HTERT RPE-1 (cell line): ENCODE measurements around the gene POU6F2.

Source experiments
- in situ Hi-C: fragments of 300-500 bp; cut with MboI; formaldehyde crosslinking; loops from 4 replicates; pipeline ENCODE4 v1.14.3; 2020; ENCODE audit warnings: low sequenced_read_pairs

The POU6F2 gene

DNA sequence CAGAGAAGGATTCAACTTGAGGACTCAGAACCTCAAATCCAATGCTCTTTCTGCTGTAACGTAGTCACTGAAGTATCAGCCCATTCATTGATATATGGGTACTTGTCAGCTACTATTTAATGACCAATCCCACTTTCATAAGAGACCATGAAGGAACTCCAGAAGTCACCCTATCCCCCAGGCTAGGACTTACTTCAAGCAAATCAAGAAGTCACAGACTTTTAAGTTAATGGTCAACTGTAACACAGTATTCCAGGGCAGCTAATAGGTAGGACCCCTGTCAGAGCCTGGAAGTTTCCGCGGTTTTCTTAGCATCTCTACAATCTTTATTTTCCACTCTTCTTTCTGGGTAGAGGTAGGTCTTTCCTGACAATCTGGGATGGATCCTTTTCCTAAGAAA lies 269.9 kb downstream of the POU6F2 start:
- in situ Hi-C loops: no loop called here

DNA sequence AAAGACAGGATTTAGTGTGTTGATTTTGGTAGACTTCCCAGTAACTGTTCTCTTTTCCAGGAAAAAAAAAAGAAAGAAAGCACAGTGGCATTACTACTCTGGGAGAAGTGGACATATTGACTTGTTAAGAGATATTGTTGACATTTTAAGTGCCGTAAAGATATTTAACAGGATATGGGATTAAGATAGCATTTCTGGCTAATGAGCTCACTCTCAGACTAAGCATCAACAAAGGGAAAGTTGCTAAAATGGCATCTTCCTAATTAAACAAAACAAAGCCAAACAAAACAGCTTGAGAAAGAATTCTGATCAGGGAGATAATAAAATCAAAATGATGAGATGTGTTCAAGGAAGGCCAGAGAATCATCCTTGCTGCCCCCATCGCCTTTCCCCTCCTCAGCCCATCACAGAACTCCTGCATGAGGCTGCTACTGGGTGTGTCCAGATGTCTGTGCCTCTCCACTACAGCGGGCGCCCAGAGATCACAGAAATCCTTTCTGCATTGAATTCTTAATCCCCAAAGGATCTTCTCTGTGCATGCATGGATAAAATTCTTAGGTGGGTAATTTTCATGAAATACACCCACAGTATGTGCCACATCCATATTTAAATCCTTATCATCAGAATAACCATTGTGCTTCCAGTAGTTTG lies 270.5 kb downstream of the POU6F2 start:
- in situ Hi-C loops: no loop called here

DNA sequence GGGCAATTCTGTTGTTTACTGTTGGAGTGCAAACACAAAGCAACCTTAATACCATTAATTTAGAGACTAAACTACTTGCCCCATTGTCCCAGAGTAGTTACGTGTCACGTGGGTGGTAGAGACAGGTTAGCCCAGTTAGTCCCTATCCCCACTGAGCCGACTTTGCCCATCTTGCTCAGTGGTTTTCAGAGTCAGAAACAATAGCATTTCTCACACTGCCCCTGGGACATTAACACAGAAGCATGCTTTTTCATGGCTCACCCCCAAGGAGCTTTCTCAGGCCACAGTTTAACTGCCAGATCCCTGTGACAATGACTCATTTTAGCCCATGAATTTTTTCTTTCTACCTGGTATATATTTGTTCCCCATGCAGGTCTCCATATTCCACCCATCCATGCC lies 271.0 kb downstream of the POU6F2 start:
- in situ Hi-C loops: no loop called here

DNA sequence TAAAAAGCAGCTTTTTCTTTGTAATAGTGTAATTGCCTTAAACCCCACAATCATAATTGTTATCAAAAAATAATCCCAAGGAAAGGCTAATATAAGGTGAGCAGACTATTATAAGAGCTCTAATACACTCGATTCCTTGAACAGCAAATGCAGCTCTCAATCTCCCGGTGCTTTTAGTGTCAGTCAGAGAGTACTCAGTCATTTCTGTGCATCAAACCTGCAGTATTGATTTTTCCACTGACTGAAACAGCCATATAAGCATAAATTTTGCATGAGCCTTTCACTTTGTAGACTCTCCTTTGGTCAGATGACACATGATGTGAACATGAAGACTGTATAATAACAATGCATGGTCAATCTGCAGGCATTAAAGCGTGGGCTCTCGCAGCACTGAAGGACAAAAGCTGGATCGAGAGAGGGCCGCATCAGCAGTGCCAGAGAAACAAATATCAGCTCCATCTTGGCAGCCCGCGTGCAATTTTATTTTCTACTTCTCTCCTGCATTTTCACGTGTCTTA lies 272.0 kb downstream of the POU6F2 start:
- in situ Hi-C loops: no loop called here

DNA sequence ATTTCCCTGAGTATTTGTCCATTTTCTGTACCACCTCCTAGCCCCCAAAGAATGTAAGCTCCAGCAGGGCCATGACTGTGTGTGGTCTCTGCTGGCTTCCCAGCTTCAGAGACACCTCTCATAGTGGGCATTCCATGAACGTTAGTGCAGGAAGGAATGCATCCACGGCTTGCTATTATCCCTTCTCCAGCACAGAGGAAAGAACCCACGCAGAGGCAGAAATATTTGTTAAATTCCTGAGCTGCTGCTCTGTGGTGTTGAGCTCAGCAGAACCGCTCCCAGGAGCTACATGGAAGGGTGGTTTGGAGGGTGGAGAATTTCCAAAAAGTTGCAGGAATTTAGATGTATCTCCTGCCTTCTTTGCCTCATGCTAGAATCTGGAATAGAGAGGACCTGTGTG lies 275.2 kb downstream of the POU6F2 start:
- in situ Hi-C loops: no loop called here

DNA sequence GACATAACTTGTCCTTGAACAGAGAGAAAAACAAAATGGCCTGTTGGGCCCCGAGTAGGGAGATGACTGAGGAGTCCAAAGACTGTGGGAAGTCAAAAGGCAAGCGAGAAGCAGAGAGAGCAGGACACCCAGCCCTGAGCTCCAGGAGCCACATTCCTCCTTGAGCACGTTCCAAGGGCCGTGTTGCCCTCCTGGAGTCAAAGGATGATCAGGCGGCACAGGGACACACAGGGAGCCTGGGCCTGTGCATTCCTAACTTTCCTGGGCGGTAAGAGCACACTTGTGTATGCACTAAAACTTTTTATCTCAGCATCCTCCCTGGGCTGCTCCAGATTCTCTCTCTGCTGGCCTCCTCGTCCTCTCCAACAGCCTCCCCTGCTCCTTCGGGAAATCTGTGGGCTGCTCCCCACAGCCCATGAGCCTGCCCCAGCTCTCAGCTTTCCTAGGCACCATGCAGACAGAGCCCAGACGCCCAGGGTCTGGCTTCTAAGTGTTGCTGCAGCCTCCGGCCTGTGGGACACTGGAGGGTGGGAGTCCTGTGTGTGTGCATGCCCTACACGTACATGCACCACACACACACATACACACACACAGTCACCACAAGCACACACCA lies 281.8 kb downstream of the POU6F2 start:
- in situ Hi-C loops: no loop called here

DNA sequence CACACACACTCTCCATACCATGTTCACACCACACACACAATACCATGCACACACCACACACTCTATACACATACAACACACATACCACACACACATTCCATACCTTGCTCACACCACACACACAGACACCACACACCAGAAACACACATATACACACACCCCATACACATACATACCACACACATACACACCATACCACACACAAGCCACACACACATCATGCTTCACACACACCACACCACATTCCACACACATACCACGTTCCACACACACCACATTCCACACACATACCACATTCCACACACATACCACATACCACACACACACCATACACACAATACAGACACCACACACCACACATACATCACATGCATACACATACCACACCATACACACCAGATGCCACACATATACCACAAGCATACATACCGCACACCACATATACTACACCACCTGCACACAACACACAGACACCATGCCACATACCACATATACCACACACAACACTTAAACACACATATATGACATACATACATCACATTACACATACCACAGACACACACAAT lies 282.7 kb downstream of the POU6F2 start:
- in situ Hi-C loops: no loop called here

DNA sequence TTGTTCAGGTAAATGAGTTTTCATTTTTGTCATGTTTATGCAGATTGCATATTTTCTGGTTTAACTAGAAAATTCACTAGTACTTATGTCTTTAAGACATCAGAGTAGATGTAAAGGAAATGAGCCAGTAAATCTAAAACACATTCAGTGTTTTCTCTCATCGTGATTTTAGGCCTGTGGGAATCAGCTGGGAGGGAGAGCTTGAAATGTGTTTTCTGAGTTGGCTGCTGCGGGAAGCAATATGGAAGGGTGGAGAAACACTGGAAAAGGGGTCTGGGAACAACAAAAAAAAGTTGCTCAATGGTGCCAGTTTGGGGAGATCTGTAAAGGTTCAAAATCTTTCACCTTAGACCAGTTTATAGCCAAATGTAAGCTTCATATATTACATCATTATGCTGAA lies 284.1 kb downstream of the POU6F2 start:
- in situ Hi-C loops: no loop called here

DNA sequence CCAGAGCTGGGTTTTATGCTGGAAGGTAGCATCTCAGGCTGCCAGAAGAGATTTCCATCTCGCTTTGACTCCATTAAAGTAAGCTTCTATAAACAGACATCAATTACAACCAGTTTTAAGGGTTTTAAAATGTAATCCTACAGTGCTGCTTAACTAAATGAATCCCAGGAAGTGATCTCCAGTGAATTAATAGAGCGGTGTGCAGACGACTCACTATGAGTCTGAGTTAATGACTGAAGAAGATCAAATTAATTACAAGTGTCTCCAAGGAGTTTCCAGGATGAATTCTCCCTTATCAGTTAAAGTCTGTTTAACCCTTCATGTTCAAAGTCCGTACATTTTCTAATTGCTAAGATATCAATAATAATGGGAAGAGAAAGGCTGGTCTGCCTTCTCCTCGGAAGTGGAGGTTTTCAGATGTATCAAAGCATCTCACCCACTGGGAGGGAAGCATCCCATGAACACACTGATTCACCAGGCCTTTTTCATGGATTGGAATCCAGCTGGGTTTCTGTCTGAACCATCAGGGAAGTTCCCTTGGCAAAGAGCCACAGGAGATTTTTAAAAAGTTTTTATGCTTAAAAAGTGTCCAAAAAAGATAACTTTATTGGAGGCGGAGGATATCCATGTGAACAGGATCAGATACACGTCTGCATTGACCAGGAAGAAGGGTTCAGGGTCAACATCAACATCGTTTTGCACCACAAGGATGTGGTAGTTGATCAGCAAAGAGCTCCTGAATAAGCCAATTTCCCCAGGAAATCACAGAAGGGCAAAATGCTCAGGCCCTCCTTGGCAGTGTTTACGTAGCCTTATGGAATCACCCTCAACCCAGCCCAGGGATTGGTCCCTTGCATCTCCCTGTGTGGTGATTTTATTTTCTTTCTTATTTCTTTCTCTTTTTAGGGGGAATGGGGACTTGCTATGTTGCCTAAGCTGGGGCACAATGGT lies 288.2 kb downstream of the POU6F2 start:
- in situ Hi-C loops: no loop called here

DNA sequence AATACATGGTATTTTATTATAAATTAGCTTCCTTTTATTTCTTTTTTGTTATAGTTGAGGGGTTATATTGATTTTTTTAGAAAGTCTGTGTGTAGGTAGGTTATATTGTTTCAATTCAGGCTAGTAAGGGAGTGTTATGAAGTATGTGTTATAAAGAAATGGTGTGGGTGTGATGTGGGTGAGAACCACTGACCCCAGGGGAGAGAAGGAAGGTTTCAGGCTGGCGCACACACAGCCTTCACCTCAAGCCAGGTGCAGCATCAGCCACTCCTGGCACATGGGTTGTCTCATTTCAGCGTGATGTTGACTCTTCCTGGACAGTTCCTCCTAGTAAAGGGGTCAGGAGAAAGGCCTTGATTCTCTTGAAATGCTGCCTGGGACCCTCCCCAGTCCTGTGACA lies 291.3 kb downstream of the POU6F2 start:
- in situ Hi-C loops: no loop called here

DNA sequence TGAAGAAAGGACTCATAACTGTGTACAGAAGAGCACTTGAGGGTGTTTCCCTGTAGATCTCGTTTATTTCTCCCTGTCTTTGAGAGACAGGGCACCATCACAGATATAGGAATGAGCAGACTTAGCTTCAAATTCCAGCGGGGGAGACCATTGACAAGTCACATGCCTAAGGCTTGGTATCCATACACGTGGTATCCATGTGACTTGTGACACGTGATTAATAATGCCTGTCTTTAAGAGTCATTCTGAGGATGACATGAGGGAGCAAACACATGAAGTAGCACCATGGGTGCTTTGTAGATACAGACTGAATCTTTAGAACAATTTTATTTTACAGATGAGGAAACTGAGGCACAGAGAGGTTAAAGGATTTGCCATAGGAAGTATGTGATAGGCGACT lies 292.3 kb downstream of the POU6F2 start:
- in situ Hi-C loops: no loop called here

DNA sequence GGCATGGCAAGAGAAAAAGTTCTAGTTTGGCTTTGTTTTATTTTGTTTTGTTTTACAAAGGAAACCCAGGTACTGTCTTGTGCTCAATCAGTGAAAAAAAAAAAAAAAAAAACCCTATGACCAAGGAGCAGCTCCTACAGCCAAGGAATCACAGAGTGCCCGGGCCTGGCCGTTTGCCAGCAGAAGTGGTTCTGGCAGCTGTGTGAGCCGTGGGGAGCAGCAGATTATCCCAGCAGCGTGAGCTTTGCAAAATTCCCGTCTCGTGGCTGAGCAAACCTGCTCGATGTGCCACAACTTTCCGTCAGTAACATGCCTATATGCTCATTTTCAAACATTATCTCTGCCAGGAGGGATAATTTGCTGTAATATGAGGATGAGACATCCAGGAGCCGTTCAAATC lies 293.7 kb downstream of the POU6F2 start:
- in situ Hi-C loops: no loop called here

DNA sequence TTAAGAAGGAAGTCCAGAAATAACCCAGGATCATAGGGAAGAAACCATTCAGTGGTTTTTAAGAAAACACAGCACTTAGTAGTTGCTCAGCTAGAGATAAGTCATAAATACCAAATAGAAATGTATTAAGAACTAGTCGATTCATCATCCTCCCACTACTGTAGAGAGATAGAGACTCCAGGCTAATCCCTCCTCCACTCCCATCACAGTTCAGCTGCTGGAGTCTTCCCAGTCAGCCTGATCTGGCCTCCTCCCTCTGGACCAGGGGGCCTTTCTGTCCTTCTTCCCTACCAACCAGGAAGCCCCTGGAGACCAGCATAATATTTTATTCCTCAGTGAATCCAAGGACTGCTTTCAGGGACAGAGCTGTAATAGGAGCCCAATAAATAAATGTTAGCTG lies 294.4 kb downstream of the POU6F2 start:
- in situ Hi-C loops: no loop called here

DNA sequence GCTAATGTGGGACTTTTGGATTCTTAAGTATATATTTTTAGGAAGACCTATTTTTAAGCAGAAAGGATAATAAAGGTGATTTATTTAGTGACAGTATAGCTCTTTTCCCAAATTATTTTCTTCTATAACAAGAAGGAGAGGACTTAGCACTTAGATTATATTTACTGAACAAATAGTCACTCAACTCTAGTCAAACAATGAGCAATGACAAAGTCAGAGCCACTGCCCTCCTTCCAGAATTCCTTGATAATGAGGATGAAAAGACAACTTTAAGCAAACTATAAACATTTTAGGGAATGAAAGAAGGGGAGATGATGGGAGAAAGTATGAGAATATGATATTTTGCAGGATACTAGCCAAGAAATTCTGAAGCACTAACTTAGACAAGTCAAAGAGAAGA lies 295.0 kb downstream of the POU6F2 start:
- in situ Hi-C loops: no loop called here

DNA sequence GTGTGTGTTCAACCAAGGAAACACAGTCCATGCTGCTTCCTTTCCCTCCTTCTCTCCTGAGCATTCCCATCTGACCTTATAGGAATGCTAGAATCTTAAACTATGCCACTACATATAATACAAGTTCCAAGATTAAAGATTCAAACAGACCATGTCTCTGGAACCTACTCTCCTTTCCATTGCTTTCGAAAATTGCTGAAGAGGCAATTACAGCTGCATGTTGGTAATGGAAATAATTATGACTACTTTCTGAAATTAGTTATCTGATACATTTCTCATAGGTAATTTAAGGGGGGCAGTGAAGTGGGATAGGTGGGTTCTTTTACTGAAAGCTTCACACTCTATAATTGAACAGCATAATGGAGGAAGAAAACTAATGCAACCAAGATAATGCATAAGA lies 302.6 kb downstream of the POU6F2 start:
- in situ Hi-C loops: no loop called here

DNA sequence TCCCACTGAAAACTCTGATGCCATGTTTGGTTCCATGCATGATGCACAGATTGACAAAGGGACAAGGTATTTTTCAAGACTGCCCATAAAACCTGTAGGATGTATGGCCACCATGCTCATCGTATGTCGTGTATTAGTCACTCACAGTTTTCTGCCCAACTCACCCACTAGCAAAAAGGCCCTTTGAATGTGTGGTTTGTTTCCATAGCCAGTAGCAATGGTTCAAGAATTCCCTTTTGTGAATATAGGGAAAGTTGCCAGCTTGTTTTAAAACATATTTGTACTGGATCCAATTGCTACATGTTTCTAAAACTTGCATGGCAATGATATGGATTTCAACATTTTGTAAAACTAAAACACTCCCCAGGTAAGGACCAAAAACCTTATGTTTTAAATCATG lies 307.5 kb downstream of the POU6F2 start:
- in situ Hi-C loops: no loop called here

DNA sequence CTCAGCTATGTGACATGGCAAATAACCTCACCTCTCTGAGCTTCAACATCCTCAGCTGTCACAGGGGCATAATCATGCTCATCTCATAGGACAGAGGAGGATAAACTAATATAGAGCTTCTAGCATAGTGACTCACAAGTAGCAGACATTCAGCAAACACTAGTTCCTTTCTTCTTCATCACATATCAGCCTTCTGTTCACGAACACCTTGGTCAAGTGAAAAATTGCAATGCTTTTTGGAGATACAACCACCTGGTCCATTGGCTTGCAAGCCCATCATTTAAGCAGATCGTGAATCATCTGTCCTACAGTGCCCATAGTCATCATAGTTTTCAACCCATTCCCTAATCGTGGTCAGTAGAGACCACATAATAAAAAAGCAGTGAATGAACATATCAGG lies 310.6 kb downstream of the POU6F2 start:
- in situ Hi-C loops: no loop called here

DNA sequence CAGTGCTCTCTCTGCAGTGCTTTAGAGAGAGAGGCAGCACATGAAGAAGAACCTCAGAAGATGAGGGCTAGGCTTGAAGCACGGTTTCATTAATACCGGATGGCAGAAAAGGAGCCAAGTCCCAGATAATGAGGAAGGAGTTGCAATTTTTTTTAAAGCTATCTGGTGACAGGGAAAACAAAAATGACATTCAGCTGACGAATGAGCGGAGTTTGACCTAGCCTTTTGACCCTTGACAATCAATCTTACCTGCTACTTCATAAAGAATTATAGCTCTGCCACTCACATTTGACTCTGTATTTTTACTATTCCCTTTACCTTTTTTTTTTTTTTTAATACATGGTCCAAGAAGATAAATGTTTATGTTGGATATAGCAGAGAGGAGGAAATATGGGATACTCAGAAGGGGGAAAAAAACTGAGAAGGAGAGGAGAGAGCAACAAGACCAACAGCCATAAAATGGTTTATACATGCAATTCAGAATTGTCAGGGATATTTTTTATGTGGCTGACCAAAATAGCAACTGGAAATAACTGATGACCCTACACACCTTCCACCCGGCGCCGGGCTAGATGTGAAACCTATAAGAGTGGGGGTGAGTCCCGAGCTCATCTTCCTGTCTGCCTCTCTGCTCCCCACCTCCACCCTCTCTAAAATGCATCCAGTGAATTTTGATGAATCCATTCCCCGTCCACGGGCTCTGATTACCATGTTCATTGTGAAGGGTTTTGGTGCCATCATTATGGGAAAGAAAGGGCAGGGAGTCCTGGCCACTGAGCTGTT lies 314.1 kb downstream of the POU6F2 start:
- in situ Hi-C loops: no loop called here

DNA sequence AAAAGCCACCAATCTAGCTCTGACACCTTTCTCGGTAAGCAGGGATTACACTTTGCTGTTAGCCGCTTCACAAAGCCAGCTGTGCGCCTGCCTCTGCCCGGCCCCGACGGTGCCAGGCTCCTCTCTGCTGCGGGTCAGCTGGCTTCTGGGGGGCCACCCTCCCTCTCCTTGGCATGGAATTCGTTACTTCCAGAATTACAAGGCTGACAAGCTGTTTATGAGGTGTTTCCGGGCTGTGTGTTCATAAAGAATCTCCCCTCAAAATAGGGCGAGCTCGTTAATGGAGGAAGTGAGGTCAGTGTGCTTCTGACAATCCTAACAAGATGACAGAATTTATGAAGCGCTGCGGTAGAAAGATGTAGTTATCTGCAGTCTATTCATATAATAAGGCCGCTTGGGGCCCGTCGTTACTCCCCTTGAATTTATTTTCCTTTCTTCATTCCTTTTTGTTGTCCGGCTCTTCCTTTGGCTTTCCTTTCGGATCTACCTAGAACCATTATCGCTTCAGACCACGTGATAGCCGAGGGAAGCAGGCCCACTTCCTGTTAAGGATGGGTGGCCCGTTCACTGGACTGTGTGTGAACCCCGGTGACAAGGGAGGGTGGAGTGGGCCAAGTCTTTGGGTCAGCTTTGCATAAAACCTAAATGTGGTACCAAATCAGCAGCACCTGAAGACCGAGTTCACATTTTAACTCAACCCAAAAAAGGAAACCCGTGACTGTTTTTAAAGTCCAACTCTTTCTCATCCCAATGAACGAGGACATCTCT lies 315.5 kb downstream of the POU6F2 start:
- in situ Hi-C loops: no loop called here

DNA sequence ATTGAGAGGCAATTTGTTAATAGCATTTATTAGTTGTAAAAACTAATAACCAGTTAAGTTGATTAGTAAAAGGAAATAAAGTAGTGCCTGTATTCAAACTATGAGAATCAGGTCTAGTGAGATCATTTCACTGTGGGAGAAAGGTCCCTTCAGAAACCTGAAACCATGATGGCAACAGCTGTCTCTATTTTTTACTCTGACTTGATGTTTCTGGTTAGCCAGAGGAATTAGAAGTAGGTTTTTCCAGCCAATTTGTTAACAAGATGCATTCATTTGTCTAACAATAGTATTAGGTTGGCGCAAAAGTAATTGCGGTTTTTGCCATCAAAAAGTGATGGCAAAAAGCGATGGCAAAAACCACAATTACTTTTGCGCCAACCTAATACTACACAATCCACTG lies 316.3 kb downstream of the POU6F2 start:
- in situ Hi-C loops: no loop called here
